Lung (tissue), 12 donors: ENCODE measurements around the gene GTF2H4. TPM values are rescaled to one million over a fixed set of nuclear protein-coding genes. Genes with fewer than 3 reads are reported as not detected.
"Not testable (repeated sequence)": the region's sequence is repeated elsewhere in the genome, so short reads cannot be mapped to it uniquely, and the experiment has no call there.

Source experiments
- ATAC-seq: fragments of 200-7000 bp; cut with Tn5 transposase; one replicate; pipeline ENCODE4 v1.9.1; 2020; ENCODE audit warnings: moderate number of reproducible peaks; ENCODE audit not compliant: insufficient read depth, low FRiP score
- DNase-seq, 3 donors: peaks; one replicate each; pipeline ENCODE4 v3.0.0-alpha.2; 2013 to 2017
- H3K27ac ChIP-seq, 2 donors: one replicate each; pipeline ENCODE4 v1.5.1; 2013; ENCODE audit warnings: mild to moderate bottlenecking in 2 of 2, moderate library complexity in 2 of 2, control low read depth in 1 of 2, inconsistent platforms in 1 of 2, low read depth in 1 of 2, low read length in 1 of 2
- H3K27me3 ChIP-seq, 3 donors: one replicate each; pipeline ENCODE4 v1.5.1; 2013; ENCODE audit warnings: low read length in 2 of 3; ENCODE audit not compliant: control insufficient read depth in 3 of 3, insufficient read depth in 3 of 3
- H3K36me3 ChIP-seq, 4 donors: one replicate each; pipeline ENCODE4 v1.5.1; 2013; ENCODE audit warnings: low read length in 4 of 4, mild to moderate bottlenecking in 1 of 4, moderate library complexity in 1 of 4; ENCODE audit not compliant: control insufficient read depth in 4 of 4, insufficient read depth in 4 of 4
- H3K4me1 ChIP-seq, 5 donors: one replicate each; pipeline ENCODE4 v1.5.1; 2013; ENCODE audit warnings: low read length in 5 of 5, mild to moderate bottlenecking in 2 of 5, moderate library complexity in 1 of 5; ENCODE audit not compliant: control insufficient read depth in 5 of 5, insufficient read depth in 5 of 5
- H3K4me3 ChIP-seq: one replicate; pipeline ENCODE4 v1.5.1; 2013; ENCODE audit warnings: mild to moderate bottlenecking, control low read depth, moderate library complexity
- H3K9ac ChIP-seq, 2 donors: one replicate each; pipeline ENCODE4 v1.5.1; 2013; ENCODE audit warnings: low read length in 2 of 2, control low read depth in 1 of 2; ENCODE audit not compliant: insufficient read depth in 1 of 2
- H3K9me3 ChIP-seq, 4 donors: one replicate each; pipeline ENCODE4 v1.5.1; 2013; ENCODE audit warnings: low read length in 3 of 4, mild to moderate bottlenecking in 1 of 4, moderate library complexity in 1 of 4; ENCODE audit not compliant: control insufficient read depth in 4 of 4, insufficient read depth in 3 of 4
- CTCF ChIP-seq: IDR thresholded peaks from 2 replicates; pipeline ENCODE4 v1.5.1; 2012; ENCODE audit warnings: mild to moderate bottlenecking; ENCODE audit errors: control extremely low read depth, extremely low read depth
- WGBS, 2 donors: extraction: QIAGEN DNeasy Blood & Tissue Kit; methylation state at CpG; one replicate each; pipeline ENCODE4 v1.1.7; 2013; 5-methylcytosine and 5-hydroxymethylcytosine counted together
- polyA plus RNA-seq, 2 donors: library from polyadenylated mRNA; stranded (reverse); fragments of 200-250 nt; gene quantifications; one replicate each; pipeline ENCODE4 v1.2.1, GENCODE V29; 2013
- total RNA-seq, 2 donors: library from RNA; depleted of rRNA in 1 of 2; stranded (reverse); fragments of >200 nt in 1 of 2; gene quantifications; one replicate each; pipeline ENCODE4 v1.2.1, GENCODE V29; 2014 to 2021
- donor health status: control.
- donor health status: control.
- donor health status: Bipolar disorder and iron deficiency.
- donor health status: healthy.
- donor health status: DM: yes; HTN: yes; CAD: no.

The GTF2H4 gene
- total and polyA plus RNA-seq, 4 donors = 25.3 to 37.2 (median 31.1) TPM

- peak overlapping the region; percentile 24 to 81 for H3K27ac ChIP-seq
- peak; percentile 75 for ATAC-seq
- no peak overlapping the region for H3K4me3 ChIP-seq
- DNase-seq = no peak
- H3K36me3 ChIP-seq = peaks cover 0 to 40% (median 13%) of the 10 kb centered on the region in 4 donors
- TF ChIP-seq CTCF = no peak
- no peak overlapping the region for H3K9ac ChIP-seq
- peaks cover 0 to 4% (median 1%) of the 10 kb centered on the region in 4 donors for H3K9me3 ChIP-seq
- no peaks in the 10 kb centered on the region for H3K27me3 ChIP-seq
- peaks cover 0 to 7% (median 0%) of the 10 kb centered on the region in 5 donors for H3K4me1 ChIP-seq
- WGBS, 2 donors = 73 to 86% methylated on average over 4 of the region's 4 CpGs
Observed at GRCh38 chr6:30926644-30927043, 18.6 kb downstream of the GTF2H4 start.

- DNase-seq, H3K4me3 ChIP-seq, H3K9ac ChIP-seq, H3K27me3 ChIP-seq, ATAC-seq, H3K9me3 ChIP-seq, H3K4me1 ChIP-seq: not testable (repeated sequence)
- WGBS, 2 donors = 79 to 90% methylated on average over 3 of the region's 3 CpGs
- H3K27ac ChIP-seq = peak overlapping the region; percentile 24 to 81
- H3K36me3 ChIP-seq = peaks cover 0 to 36% (median 13%) of the 10 kb centered on the region in 4 donors
Observed at GRCh38 chr6:30927080-30927479, 19.1 kb downstream of the GTF2H4 start.

GRCh38 chr6:30928677-30929076, 20.7 kb downstream of the GTF2H4 start:
- Histone ChIP-seq H3K27me3 (no peaks in the 10 kb centered on the region), H3K27ac (peak overlapping the region in 1 of 2 donors; percentile 34), H3K4me3 (no peak overlapping the region), H3K9me3 (peaks cover 0 to 4% (median 1%) of the 10 kb centered on the region in 4 donors), H3K4me1 (peaks cover 0 to 13% (median 0%) of the 10 kb centered on the region in 5 donors), H3K36me3 (peaks cover 0 to 20% (median 4%) of the 10 kb centered on the region in 4 donors), H3K9ac (no peak overlapping the region)
- no peak for TF ChIP-seq CTCF
- DNase-seq = no peak
- 77 to 97% methylated on average over 3 of the region's 3 CpGs for WGBS, 2 donors
- ATAC-seq = no peak

GRCh38 chr6:30930506-30930905, 22.5 kb downstream of the GTF2H4 start:
- H3K4me3 ChIP-seq = no peak overlapping the region
- H3K27ac ChIP-seq = peak overlapping the region in 1 of 2 donors; percentile 57
- H3K9me3 ChIP-seq = peaks cover 0 to 4% (median 1%) of the 10 kb centered on the region in 4 donors
- peaks cover 0 to 13% (median 0%) of the 10 kb centered on the region in 5 donors for H3K4me1 ChIP-seq
- no peak for DNase-seq
- H3K9ac ChIP-seq = no peak overlapping the region
- WGBS, 2 donors = 71 to 85% methylated on average over 4 of the region's 4 CpGs
- peaks cover 0 to 9% (median under 1%) of the 10 kb centered on the region in 4 donors for H3K36me3 ChIP-seq
- no peaks in the 10 kb centered on the region for H3K27me3 ChIP-seq
- no peak for ATAC-seq
- no peak for TF ChIP-seq CTCF
